GF-D8 (cell line): ENCODE results near the gene TRAP1.
"Not testable (repeated sequence)": the region's sequence is repeated elsewhere in the genome, so short reads cannot be mapped to it uniquely, and the experiment has no call there.

ENCODE experiments used
- DNase-seq: peaks from one replicate; lab custom pipeline; 2025; lab: John Stamatoyannopoulos, UW

Gene TRAP1

DNA sequence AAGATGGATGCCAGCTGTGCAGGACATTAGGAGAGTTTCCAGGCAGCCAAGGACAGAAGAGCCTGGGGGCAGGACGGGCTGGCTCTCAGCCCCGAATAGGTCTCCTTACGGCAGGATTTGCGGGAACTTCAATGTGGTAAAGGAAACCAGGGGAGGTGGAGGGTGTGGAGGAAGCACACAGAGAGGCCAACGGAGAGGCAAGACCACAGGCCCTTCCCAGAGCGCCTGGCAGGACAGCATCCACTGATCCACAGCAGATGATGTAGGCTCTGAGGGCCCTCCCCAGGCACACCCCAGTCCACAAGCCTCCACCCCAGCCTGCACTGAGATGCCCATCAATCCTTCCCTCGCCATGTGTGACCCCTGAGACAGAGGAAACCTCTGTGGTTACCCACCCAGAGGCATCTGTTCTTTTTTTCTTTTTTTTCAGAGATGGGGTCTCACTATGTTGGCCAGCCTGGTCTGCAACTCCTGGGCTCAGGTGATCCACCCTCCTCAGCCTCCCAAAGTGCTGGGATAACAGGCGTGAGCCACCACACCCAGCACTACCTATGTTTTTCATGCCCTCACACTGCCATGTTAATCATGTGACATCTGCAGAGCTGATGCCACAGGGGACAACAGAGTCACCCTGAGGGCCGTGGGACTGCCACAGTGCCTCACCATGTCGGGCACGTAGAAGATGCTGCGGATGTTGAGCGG is 43.5 kb downstream of the TRAP1 start:
- DNase-seq, result no peak

DNA sequence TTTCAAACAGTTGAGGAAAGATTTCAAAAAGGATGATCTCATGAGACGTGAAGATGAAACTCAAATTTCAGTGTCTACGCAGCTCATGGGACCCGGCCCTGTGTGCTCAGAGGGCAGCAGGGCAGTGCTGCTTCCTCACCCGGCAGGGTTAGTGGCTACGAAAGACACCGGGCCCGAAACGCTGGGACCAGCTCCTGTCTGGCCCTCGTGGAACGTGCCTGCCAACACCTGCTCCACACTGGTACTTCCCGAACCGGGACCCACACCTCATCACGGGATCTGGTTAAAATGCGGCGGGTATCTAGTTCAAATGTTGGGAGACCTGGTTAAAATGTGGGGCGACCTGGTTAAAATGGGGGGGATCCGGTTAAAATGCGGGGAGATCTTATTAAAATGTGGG is 44.1 kb downstream of the TRAP1 start:
- DNase-seq, result no peak

DNA sequence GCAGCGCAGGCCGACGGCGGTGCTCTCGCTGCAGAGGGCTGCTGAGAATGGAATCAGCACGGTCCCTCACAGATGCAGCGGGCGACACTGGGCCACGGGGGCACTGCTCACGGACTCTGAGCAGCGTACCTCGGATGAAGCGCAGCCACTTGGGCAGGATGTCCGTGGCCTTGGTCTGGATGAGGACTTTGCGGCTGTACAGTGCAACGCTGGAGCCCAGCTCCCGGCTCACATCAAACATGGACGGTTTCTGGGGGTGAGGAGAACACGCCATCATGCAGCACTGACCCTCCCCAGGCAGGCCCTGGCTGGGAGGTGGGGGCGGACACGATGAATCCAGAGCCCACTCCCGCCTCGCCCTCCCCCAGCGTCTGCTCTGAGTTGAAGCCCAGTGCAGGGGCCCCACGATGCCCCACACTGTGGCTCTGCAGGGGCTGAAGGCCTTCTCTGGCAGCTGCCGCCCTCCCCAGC is 44.7 kb downstream of the TRAP1 start:
- no peak for DNase-seq

DNA sequence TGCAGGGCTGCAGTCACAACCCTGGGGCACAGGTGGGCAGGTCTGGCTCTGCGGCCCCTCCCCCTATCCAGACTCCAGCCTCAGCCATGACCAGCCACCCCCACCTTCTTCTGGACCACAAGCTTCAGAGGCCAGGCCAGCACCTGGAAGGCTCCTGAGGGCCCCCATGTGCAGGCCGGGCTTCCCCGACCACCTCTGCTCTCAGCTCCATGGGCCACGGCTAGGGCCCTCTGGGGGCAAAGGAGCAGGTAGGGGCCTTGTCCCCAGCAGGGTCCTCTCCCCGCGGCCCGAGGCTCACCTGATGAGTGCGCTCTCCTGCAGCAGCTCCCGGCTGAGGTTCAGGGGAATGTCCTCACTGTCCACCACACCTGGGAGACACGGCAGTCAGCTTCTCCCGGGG is 45.9 kb downstream of the TRAP1 start:
- DNase-seq, result no peak

DNA sequence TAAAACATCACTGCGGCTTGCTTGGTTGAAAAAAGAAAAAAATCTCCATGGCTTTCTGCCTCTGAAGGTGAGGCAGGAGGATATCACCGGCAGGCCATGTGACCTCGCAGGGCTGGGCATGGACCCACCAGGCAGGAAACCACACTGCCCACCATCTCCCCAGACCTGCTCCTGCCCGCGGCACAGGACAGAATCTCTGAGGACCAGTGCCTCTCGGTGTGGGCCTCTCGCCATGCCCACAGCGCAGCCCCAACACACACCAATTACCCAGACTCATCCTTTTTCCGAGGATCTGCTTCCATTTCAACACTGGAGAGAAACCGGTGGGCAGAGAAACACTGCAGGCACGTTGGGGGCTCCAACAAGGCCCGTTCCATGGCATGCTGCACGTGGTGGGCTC is 46.6 kb downstream of the TRAP1 start:
- no peak for DNase-seq

DNA sequence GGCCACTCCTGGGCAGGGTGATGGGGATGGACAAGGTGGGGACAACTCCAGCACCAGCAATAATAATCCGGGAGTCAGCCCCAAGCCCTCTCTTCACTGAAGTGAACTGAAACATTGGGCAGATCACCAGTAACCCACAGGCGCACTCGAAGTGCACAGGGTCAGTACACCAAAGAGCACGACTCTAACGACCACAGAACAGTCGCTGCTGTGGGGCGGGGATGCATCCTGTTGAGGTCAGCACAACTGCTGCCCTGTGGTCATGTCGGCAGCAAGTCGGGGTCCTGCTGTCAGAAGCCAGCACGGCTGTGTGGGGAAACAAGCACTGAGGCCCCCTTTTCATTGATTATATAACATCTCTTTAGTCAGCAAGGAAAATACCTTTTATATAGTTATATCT is 48.2 kb downstream of the TRAP1 start:
- no peak for DNase-seq

DNA sequence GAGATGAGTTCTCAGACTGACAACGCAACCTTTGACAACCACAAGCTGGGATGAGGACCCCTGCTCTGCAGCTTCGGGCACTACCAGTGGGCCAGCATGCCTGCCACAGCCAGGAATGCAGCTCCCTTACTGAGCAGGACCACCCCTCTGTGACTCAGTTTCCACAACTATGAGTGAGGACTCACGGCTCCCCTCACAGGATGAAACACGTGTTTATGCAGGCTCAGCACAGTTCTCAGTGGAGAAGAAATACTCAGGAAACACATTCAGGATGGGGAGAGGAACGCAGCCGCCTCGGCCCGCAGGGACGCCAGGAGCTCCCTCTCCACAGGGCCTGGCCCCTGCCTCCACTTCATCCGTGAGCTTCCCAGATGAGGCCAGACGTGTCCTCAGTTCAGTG is 48.7 kb downstream of the TRAP1 start:
- no peak for DNase-seq

DNA sequence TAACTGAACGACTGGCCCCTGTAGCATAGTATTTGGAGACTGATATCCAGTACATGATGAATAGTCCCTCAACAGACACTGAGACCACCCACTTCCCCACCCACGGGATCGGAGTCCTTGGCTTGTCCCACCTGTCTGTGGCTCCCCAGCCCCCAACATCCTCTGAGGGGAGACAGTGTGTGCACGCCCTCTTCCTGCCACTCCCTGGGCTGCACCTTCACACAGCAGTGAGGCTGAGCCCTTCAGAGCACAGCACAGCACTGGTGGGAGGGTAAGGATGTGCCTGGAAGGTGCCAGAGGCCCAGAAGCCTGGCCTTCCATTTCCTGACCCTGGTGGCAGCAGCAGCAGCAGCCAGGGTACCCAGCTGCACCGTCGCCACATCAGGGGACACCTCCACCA is 51.8 kb downstream of the TRAP1 start:
- DNase-seq, result no peak

DNA sequence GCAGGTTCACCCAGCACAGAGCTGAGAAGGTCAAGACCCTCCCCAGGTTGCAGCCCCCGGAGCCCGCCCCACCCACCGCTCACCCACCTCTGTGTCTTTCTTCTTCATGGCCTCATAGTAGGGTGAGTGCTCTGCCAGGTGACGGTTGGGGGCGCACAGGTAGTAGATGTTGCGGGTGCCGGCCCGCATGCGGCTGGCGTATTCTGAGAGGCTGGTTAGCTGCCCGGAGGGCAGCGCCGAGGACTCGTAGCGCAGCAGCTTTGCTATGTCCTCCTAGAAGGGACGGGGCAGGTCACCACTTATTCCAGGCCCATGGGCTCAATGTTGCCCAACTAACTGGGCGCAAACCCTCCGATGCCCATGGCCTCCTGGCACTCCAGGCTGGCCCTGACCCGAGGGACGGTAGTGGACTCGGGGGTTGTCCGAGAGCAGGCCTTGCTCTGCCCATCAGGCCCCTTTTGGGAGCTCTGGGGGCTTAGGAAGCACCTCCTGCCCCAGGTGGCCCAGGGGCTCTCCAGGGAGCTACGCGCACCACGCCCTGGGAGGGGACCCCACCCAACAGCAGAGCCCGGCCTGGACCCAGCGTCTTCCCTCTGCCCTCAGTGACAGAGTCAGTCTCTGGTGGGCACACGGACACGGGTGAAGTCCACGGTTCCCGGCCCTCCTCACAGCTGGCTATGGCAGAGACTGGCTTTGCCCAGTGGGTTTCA is 53.0 kb downstream of the TRAP1 start:
- DNase-seq, result no peak

DNA sequence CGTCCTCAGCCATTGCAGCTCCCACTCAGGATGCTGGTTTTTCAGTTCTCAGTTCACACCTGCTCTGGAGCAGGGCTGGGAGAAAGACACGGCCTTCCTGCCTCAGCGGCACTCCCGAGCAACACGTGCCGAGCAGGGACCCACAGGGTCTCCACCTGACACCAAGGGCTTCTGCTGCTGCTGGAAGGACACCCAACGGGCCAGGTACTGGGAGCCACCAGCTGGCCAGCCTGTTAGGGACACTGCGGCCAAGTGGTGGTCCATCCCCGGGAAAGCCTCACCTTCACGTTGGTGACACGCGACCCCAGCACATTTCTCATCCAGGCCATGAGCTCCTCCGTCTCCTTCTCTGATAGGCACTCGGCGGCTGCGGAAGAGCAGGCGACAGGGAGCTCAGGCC is 54.7 kb downstream of the TRAP1 start:
- DNase-seq, result no peak

DNA sequence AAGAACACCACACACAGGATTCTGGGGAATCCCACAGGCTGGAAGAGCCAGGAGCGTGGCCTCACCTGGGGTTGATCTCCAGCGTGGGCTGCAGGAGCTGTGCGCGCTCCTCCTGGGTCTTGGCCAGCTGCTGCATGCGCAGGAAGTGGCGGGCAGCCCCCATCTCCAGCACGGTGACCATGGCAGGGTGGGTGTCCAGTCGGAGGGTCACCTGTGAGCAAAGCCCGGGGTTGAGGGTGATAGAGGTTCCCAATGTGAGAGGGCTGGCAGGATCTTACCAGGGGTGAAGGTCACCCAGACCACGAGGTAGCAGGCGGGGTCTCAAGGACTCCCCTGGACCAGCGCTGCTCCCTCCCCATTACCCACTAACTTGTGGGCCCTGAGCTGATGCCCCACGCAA is 55.4 kb downstream of the TRAP1 start:
- DNase-seq, result no peak

DNA sequence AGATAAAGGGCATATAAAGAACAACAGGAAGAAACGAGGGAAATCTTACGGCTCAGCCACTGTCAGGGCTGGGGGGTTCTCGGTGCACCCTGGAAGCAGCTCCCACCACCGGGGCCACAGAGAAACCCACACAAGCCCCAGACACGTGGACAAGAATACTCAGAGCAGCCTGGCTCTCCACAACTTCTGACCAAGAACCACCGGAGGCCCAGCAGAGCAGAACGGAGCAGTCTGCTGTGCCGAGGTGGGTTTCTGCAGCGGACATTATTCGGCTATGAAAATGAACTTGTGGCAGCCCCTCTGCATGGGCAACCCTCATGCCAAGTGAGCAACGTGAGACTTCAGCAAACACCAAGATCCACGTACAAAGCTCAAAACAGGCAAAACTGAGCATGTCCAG is 56.0 kb downstream of the TRAP1 start:
- no peak for DNase-seq

DNA sequence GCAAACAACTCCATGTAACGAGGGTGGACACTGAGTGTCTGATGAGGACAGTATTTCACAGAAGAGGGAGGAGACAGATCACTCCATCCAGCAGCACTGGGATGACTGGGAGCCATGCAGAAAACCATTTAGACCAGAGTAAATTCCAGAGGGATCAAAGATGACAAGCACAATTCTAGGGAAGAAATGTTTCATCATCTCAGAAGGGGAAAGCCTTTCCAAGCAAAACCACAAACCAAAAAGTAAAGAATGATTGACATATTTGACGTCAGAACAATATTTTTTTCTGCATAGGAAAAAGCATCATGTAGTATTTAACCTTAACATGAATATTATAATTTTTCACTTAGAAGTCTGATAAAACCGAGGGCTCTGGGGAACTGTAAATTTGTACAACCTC is 58.1 kb downstream of the TRAP1 start:
- DNase-seq, result no peak

DNA sequence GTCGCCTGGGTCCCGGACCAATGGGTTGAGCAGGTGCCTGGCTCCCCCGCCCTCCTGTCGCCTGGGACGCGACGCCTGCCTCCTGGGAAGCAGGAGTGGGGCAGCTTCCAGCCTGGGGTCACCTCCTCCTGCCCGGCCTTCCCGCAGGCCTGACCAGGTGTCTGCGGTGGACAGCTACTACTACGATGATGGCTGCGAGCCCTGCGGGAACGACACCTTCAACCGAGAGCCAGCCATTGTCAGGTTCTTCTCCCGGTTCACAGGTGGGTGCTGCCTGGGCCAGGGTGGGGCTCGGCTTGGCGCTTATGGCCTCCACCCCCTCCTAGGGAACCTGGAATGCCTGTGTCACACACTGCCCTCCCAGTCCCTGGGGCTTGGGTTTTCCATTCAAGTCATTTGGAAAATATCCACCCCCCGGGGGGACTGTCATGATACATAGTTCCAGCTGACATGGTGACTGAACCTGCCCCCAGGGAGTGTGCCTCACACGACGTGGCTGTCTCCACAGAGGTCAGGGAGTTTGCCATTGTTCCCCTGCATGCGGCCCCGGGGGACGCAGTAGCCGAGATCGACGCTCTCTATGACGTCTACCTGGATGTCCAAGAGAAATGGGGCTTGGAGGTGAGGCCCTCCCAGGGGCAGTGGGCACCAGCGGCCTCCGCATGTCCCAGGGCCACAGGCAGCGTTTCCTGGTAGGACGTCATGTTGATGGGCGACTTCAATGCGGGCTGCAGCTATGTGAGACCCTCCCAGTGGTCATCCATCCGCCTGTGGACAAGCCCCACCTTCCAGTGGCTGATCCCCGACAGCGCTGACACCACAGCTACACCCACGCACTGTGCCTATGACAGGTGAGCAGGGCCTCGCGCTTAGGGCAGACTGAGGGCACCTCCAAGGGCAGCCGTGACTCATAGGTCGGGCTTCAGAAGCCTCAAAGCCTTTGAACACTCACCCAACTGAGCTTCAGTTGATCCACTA is 60.5 kb downstream of the TRAP1 start:
- DNase-seq, result no peak

DNA sequence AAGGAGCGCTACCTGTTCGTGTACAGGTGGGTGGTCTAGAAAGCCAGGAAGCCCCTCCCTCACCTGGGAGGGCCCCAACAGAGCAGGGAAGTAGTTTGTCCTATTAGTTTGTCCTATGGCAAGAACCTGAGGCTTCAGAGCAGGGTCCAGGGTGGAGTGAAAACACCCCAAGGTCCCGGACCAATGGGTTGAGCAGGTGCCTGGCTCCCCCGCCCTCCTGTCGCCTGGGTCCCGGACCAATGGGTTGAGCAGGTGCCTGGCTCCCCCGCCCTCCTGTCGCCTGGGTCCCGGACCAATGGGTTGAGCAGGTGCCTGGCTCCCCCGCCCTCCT is 61.2 kb downstream of the TRAP1 start:
- DNase-seq, result not testable (repeated sequence)

DNA sequence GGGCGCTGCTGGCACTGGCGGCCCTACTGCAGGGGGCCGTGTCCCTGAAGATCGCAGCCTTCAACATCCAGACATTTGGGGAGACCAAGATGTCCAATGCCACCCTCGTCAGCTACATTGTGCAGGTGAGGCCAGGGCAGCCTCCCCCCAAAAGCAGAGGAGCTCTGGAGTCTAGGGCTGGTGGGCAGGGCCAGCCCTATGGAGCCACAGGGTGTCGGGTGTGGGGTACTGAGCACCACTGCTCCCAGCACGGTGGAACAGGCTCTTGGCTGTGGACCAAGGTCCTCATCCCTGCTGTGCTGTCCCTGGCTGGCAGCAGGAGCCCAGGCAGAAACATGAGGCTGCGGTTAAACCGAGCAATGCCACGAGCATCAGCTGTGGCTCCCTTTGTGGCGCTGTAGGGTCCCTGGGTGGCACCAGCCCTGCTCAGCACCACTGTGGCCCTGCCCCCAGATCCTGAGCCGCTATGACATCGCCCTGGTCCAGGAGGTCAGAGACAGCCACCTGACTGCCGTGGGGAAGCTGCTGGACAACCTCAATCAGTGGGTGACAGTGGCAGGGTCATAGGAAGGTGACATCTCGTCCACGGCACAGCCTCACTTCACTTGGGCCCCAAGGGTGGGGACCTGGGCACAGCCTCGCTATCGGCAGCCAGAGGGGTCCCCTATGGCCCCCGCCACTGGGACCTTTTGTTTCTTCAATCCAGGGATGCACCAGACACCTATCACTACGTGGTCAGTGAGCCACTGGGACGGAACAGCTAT is 61.7 kb downstream of the TRAP1 start:
- no peak for DNase-seq

DNA sequence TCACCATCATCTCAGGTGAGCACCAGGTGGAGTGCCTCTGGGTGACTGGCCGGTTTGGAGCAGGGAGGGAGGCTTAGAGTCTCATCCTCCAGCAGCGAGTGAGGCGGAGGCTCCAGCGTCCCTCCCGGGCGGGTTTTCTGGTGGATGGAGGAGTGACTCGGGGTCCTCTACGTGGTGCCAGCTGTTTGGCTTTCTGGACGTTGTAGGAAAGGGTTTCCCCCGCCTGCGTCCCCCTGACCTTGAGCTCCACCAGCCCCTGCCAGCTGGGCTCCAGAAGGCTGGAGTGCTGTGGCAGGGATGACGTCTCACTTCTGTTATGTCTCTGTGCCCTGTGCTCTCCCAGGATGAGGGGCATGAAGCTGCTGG is 62.3 kb downstream of the TRAP1 start:
- DNase-seq, result no peak

DNA sequence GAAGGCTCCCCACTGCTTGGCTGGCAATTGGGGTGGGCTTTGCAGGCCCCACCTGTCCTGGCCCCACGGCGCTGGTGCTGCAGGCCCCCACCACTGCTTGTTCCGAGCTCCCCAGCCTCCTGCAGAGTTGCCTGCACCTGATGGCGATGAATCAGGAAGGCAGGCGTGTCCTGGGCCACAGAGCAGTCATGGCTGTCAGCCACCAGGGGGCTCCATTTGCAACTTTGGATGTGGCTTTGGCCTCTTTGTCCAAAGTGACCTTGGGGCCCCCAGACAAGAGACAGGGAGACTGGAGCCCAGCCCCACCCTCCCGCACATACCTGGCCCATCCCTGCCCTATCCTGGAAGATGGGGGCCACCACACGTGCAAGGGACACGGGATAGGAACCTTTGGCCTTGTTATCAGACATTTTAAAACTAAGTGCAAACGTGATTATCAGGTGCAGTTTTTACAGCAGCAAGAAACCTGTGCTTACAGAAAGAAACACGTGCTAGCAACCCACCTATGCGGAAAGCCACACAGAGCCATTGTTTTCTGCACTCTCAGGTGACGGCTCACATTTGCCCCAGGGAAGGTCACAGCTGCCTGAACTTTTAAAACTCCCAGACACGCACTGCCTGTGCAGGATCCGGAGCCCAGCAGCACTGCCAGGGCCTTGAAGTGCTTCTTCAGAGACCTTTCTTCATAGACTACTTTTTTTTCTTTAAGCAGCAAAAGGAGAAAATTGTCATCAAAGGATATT is 62.9 kb downstream of the TRAP1 start, which contains the start of gene DNASE1:
Gene DNASE1 (plus strand): TSS at position 443 of the 743 bp plus-strand sequence. CDS start 683 bp downstream, outside the sequence.
- peak; percentile 5 for DNase-seq

DNA sequence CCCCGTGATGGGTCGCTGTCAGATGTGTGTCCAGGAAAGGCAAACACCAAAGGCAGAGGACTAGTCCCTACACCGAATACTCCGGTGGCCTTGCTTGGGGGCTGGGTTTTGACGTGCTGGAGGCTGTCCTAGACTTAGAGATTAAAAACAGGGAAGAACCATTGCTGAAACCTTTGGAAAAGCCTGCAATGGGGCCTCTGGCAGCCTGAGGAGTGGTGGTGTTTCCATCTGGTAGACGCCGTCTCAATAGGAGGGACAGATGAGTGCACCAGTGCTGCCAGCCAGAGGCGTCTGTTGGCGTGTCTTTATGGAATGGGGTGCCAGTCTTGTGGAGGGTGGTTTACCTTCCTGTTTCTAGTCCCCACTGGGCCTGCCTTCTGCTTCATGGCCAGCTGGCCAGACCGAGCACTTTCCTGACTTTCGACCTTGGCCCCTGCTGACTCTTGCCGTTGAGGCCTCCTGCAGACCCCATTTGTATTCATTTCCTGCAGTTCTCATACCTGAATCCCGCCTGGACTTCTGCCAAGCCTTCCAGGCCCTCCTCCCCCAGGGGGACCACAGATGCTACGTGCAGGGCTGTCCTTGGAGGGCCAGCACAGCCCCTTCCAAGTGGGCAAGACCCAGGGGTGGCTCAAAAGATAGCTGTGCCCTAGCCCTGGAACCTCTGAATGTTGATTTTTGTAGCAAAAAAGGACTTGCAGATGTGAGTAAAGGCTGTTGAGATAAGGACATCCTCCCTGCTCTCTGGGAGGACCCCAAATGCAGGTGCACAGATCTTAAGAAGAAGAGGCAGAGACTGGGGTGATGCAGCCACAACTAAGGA is 64.7 kb downstream of the TRAP1 start:
- DNase-seq, result no peak
